WTC11 (cell line): ENCODE measurements around the gene EDAR. TPM values are rescaled to one million over a fixed set of nuclear protein-coding genes. Genes with fewer than 3 reads are reported as not detected.

Experiments
- ATAC-seq: fragments of 200-7000 bp; cut with Tn5 transposase; 2 replicates; pipeline ENCODE4 v1.10.0; 2021; ENCODE audit warnings: mild to moderate bottlenecking, moderate library complexity
- CTCF ChIA-PET: fragments of 300-600 bp; sonication (Branson Sonifier 250); formaldehyde crosslinking; loops from one replicate; lab custom pipeline; 2021; ENCODE audit warnings: antibody characterized with exemption; lab: Charles Lee
- POLR2A ChIA-PET: fragments of 350-600 bp; sonication (Branson Sonifier 250); formaldehyde crosslinking; loops from one replicate; lab custom pipeline; 2021; ENCODE audit warnings: antibody characterized with exemption; lab: Charles Lee
- DNase-seq: peaks from one replicate; pipeline ENCODE4 v3.0.0; 2021; ENCODE audit warnings: low spot score
- H3K27ac Mint-ChIP-seq: 2 replicates; pipeline ENCODE4 v1.8.0; 2021; ENCODE audit warnings: mixed read lengths
- H3K27me3 Mint-ChIP-seq: 2 replicates; pipeline ENCODE4 v1.8.0; 2021; ENCODE audit warnings: low read depth, mild to moderate bottlenecking, moderate library complexity, mixed read lengths
- H3K36me3 Mint-ChIP-seq: 2 replicates; pipeline ENCODE4 v1.8.0; 2021; ENCODE audit warnings: mixed read lengths
- H3K4me1 Mint-ChIP-seq: 2 replicates; pipeline ENCODE4 v1.8.0; 2022; ENCODE audit warnings: mixed read lengths
- H3K4me3 Mint-ChIP-seq: 2 replicates; pipeline ENCODE4 v1.8.0; 2021; ENCODE audit warnings: mild to moderate bottlenecking, moderate library complexity, mixed read lengths
- H3K9me3 Mint-ChIP-seq: 2 replicates; pipeline ENCODE4 v1.8.0; 2021; ENCODE audit warnings: mixed read lengths
- ARID4B ChIP-seq: sonication (generic); formaldehyde crosslinking; IDR thresholded peaks from 2 replicates; pipeline ENCODE4 v1.8.0; 2023; ENCODE audit warnings: missing genetic modification reagents, mild to moderate bottlenecking, borderline replicate concordance
- CDX4 ChIP-seq: fragments of 250-450 bp; sonication (Bioruptor Pico); IDR thresholded peaks from 2 replicates; pipeline ENCODE4 v1.9.0; 2021; ENCODE audit warnings: moderate library complexity, mild to moderate bottlenecking, inconsistent platforms, borderline replicate concordance
- CTCF ChIP-seq: fragments of 200-600 bp; IDR thresholded peaks from 2 replicates; pipeline ENCODE4 v1.8.0; 2022; ENCODE audit warnings: antibody characterized with exemption
- E2F5 ChIP-seq: sonication (generic); formaldehyde crosslinking; IDR thresholded peaks from 2 replicates; pipeline ENCODE4 v1.8.1; 2022; ENCODE audit warnings: mild to moderate bottlenecking, moderate library complexity, missing genetic modification reagents
- EMX1 ChIP-seq: fragments of 250-450 bp; sonication (Bioruptor Pico); IDR thresholded peaks from 2 replicates; pipeline ENCODE4 v1.8.0; 2021; ENCODE audit warnings: mild to moderate bottlenecking
- FOXJ3 ChIP-seq: sonication (generic); formaldehyde crosslinking; IDR thresholded peaks from 2 replicates; pipeline ENCODE4 v1.9.0; 2021; ENCODE audit warnings: missing genetic modification reagents, mild to moderate bottlenecking, borderline replicate concordance
- IRF2 ChIP-seq: sonication (generic); formaldehyde crosslinking; IDR thresholded peaks from 2 replicates; pipeline ENCODE4 v1.8.0; 2022; ENCODE audit warnings: low read depth, missing genetic modification reagents, borderline replicate concordance
- JAZF1 ChIP-seq: fragments of 250-450 bp; sonication (Bioruptor Pico); IDR thresholded peaks from 2 replicates; pipeline ENCODE4 v1.9.0; 2021; ENCODE audit warnings: moderate library complexity, mild to moderate bottlenecking, inconsistent platforms
- MXD4 ChIP-seq: fragments of 250-450 bp; sonication (Bioruptor Pico); IDR thresholded peaks from 2 replicates; pipeline ENCODE4 v1.8.0; 2021; ENCODE audit warnings: mild to moderate bottlenecking, moderate library complexity, borderline replicate concordance
- RORB ChIP-seq: fragments of 250-450 bp; sonication (Bioruptor Pico); IDR thresholded peaks from 2 replicates; pipeline ENCODE4 v1.9.0; 2021; ENCODE audit warnings: mild to moderate bottlenecking
- SMAD3 ChIP-seq: sonication (generic); formaldehyde crosslinking; IDR thresholded peaks from 2 replicates; pipeline ENCODE4 v1.8.0; 2022; ENCODE audit warnings: missing genetic modification reagents, mild to moderate bottlenecking, borderline replicate concordance
- TEAD4 ChIP-seq: sonication (generic); formaldehyde crosslinking; IDR thresholded peaks from 2 replicates; pipeline ENCODE4 v1.8.0; 2022; ENCODE audit warnings: mild to moderate bottlenecking, missing genetic modification reagents
- USF2 ChIP-seq: sonication (generic); formaldehyde crosslinking; IDR thresholded peaks from 2 replicates; pipeline ENCODE4 v1.8.1; 2023; ENCODE audit warnings: mild to moderate bottlenecking, missing genetic modification reagents, moderate library complexity
- ZMAT4 ChIP-seq: fragments of 250-450 bp; sonication (Bioruptor Pico); IDR thresholded peaks from 2 replicates; pipeline ENCODE4 v1.9.0; 2021; ENCODE audit warnings: mild to moderate bottlenecking
- ZNF512 ChIP-seq: sonication (generic); formaldehyde crosslinking; IDR thresholded peaks from 2 replicates; pipeline ENCODE4 v1.8.1; 2022; ENCODE audit warnings: missing genetic modification reagents, borderline replicate concordance
- total RNA-seq: library from RNA; stranded (reverse); gene quantifications from 3 replicates; pipeline ENCODE4 v1.2.3, GENCODE V29; 2021

EDAR gene
- total RNA-seq, 1 experiment from 2014 or later: not detected

- TF ChIP-seq ARID4B (CRISPR knock-in tag): no peak
- no peak for TF ChIP-seq ZNF512 (CRISPR knock-in tag)
- no peak for TF ChIP-seq USF2 (CRISPR knock-in tag)
- TF ChIP-seq IRF2 (CRISPR knock-in tag): no peak
- TF ChIP-seq MXD4 (CRISPR knock-in tag): no peak
- no peak for TF ChIP-seq FOXJ3 (CRISPR knock-in tag)
Measured at GRCh38 chr2:108972663-108973062, 16.4 kb downstream of the EDAR start (continued).

- peaks cover 9% of the 10 kb centered on the region for H3K4me1 Mint-ChIP-seq
- H3K9me3 Mint-ChIP-seq: no peaks in the 10 kb centered on the region
- no peak overlapping the region for H3K4me3 Mint-ChIP-seq
- TF ChIP-seq EMX1 (CRISPR knock-in tag): no peak
- no peak for TF ChIP-seq ZMAT4 (CRISPR knock-in tag)
- TF ChIP-seq E2F5 (CRISPR knock-in tag): no peak
- no peak for TF ChIP-seq TEAD4 (CRISPR knock-in tag)
- TF ChIP-seq MXD4 (CRISPR knock-in tag): no peak
- TF ChIP-seq JAZF1 (CRISPR knock-in tag): no peak
- no peak for TF ChIP-seq FOXJ3 (CRISPR knock-in tag)
- TF ChIP-seq ARID4B (CRISPR knock-in tag): no peak
- no peak for TF ChIP-seq CDX4
- no peak for TF ChIP-seq IRF2 (CRISPR knock-in tag)
- TF ChIP-seq CTCF: no peak
- no peak for TF ChIP-seq RORB (CRISPR knock-in tag)
- no peak for TF ChIP-seq SMAD3 (CRISPR knock-in tag)
- ChIA-PET POLR2A (no interaction called here), CTCF (interaction anchor here (0.8 to 1.3 kb wide), 2 partner anchors 27 to 31 kb away, joined by 5 to 7 read pairs; no protein-coding TSS in a partner anchor)
- no peaks in the 10 kb centered on the region for H3K27me3 Mint-ChIP-seq
- DNase-seq (no peak), ATAC-seq (no peak)
- H3K27ac Mint-ChIP-seq: no peak overlapping the region
- no peaks in the 10 kb centered on the region for H3K36me3 Mint-ChIP-seq
Measured at GRCh38 chr2:108971661-108972566, 17.1 kb downstream of the EDAR start.
